Activated CD4-positive, alpha-beta T cell treated with anti-CD3 and anti-CD28 coated beads, Interleukin-2, Interleukin-4, amounts not matched to agents 100 ng/mL and 50 ng/mL, durations not matched to agents 16 hours and 8 hours (primary cell): ENCODE results near the gene ANKS1B.
"Not testable (repeated sequence)": the region's sequence is repeated elsewhere in the genome, so short reads cannot be mapped to it uniquely, and the experiment has no call there.

Experiments
- DNase-seq: peaks from one replicate; pipeline ENCODE4 v3.0.0-alpha.2; 2020; ENCODE audit warnings: low spot score

ANKS1B gene

GRCh38 chr12:99759444-99759843 is 225.3 kb downstream of the ANKS1B start:
- no peak for DNase-seq

- no peak for DNase-seq
Measured at GRCh38 chr12:99758997-99759396, 225.7 kb downstream of the ANKS1B start.

GRCh38 chr12:99752740-99753139 is 232.0 kb downstream of the ANKS1B start:
- no peak for DNase-seq

- DNase-seq = no peak
Measured at GRCh38 chr12:99746538-99746937, 238.2 kb downstream of the ANKS1B start.

GRCh38 chr12:99745895-99746294 is 238.8 kb downstream of the ANKS1B start:
- DNase-seq = no peak

- DNase-seq = no peak
Measured at GRCh38 chr12:99745121-99745520, 239.6 kb downstream of the ANKS1B start.

- no peak for DNase-seq
Measured at GRCh38 chr12:99736760-99737269, 247.9 kb downstream of the ANKS1B start.

GRCh38 chr12:99732131-99732530 is 252.6 kb downstream of the ANKS1B start:
- DNase-seq = no peak

GRCh38 chr12:99722690-99723486 is 261.8 kb downstream of the ANKS1B start:
- no peak for DNase-seq

GRCh38 chr12:99721715-99722275 is 262.9 kb downstream of the ANKS1B start:
- no peak for DNase-seq

GRCh38 chr12:99720083-99720465 is 264.7 kb downstream of the ANKS1B start:
- not testable (repeated sequence) for DNase-seq

GRCh38 chr12:99719411-99720082 is 265.2 kb downstream of the ANKS1B start:
- DNase-seq = not testable (repeated sequence)

GRCh38 chr12:99715841-99716510 is 268.8 kb downstream of the ANKS1B start:
- not testable (repeated sequence) for DNase-seq

GRCh38 chr12:99714921-99715320 is 269.8 kb downstream of the ANKS1B start:
- not testable (repeated sequence) for DNase-seq

- no peak for DNase-seq
Measured at GRCh38 chr12:99713946-99714520, 270.7 kb downstream of the ANKS1B start.

- DNase-seq = no peak
Measured at GRCh38 chr12:99712281-99712680, 272.5 kb downstream of the ANKS1B start.

- no peak for DNase-seq
Measured at GRCh38 chr12:99711246-99711645, 273.5 kb downstream of the ANKS1B start.

- DNase-seq = no peak
Measured at GRCh38 chr12:99709619-99710018, 275.1 kb downstream of the ANKS1B start.

- no peak for DNase-seq
Measured at GRCh38 chr12:99709116-99709515, 275.6 kb downstream of the ANKS1B start.

GRCh38 chr12:99707883-99708282 is 276.9 kb downstream of the ANKS1B start:
- DNase-seq = no peak

GRCh38 chr12:99706736-99707473 is 277.8 kb downstream of the ANKS1B start:
- DNase-seq = no peak
